Endothelial cell (in vitro differentiated cells): Measurements from ENCODE around the gene DNMT3A. TPM values are rescaled to one million over a fixed set of nuclear protein-coding genes. Genes with fewer than 3 reads are reported as not detected.

ENCODE experiments used
- DNase-seq: peaks from one replicate; pipeline ENCODE4 v3.0.0; 2021; ENCODE audit warnings: low spot score
- H3K27ac Mint-ChIP-seq: one replicate; pipeline ENCODE4 v1.8.0; 2021; ENCODE audit warnings: mixed read lengths, inconsistent platforms; ENCODE audit not compliant: unreplicated experiment
- H3K27me3 Mint-ChIP-seq: one replicate; pipeline ENCODE4 v1.8.0; 2021; ENCODE audit warnings: mild to moderate bottlenecking, moderate library complexity, mixed read lengths, inconsistent platforms; ENCODE audit not compliant: unreplicated experiment
- H3K36me3 Mint-ChIP-seq: one replicate; pipeline ENCODE4 v1.8.0; 2021; ENCODE audit warnings: mild to moderate bottlenecking, low read depth, mixed read lengths, inconsistent platforms; ENCODE audit not compliant: unreplicated experiment
- H3K4me1 Mint-ChIP-seq: one replicate; pipeline ENCODE4 v1.8.0; 2021; ENCODE audit warnings: mild to moderate bottlenecking, mixed read lengths, inconsistent platforms; ENCODE audit not compliant: unreplicated experiment
- H3K4me3 Mint-ChIP-seq: one replicate; pipeline ENCODE4 v1.8.0; 2021; ENCODE audit warnings: mild to moderate bottlenecking, mixed read lengths, inconsistent platforms; ENCODE audit not compliant: unreplicated experiment
- H3K9me3 Mint-ChIP-seq: one replicate; pipeline ENCODE4 v1.8.0; 2021; ENCODE audit warnings: mixed read lengths, inconsistent platforms; ENCODE audit not compliant: unreplicated experiment
- long read RNA-seq: library from polyadenylated mRNA; unstranded; transcript quantifications from one replicate; pipeline ENCODE4 v2.0.0, GENCODE V29; 2020; ENCODE audit not compliant: unreplicated experiment
- total RNA-seq: library from RNA; stranded (reverse); fragmentation: NEBNext Ultra II Directional; extraction: Animal tissue kit (Norgen Biotek cat#: 25700); gene quantifications from one replicate; pipeline ENCODE4 v1.2.1, GENCODE V29; 2021; ENCODE audit not compliant: unreplicated experiment
- TF ChIP-seq, protein P1 (sequence below): fragments of 200-600 bp; sonication (generic); IDR thresholded peaks from one replicate; pipeline ENCODE4 v1.5.0; 2021; ENCODE audit warnings: antibody characterized with exemption; ENCODE audit not compliant: unreplicated experiment

The DNMT3A gene
- 177 TPM for total RNA-seq
- long read RNA-seq, transcript DNMT3A-205 (18 exons, 2,300 nt), result major isoform, 17 of 37 reads
- long read RNA-seq, partial matches to known transcripts, result 6 of 37 reads
- long read RNA-seq, other reads (novel, unspliced or antisense), result 10 of 37 reads

DNA sequence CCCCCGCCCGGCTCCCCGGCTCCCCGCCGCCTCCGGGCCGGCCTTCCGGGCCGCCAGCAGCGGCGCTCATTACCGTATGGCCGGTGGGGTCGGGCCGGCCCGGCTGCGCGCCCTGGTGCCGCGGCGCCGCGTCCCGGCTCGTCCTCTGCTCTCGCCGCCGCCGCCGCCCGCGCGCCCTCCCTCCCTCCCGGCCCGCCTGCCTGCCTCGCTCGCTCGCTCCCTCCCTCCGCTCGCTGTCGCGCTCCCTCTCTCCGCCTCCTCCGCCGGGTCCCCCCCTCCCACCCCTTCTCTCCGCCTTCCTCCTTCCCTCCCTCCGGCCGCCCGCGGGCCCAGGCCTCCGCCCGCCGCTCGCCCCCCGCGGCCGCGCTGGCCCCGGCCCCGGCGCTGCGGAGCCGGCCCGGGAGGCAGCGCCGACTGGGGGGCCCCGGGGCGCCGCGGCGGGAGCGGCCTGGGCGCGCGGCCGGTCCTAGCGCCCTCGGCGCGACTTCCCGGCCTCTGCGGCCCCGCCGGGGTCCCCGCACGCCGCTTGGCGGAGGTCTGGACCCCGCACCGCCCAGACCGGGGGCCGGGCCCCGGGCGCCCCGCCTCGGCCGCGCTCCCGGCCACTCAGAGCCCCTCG lies at the start of gene DNMT3A:
Gene DNMT3A (minus strand): TSS at position 173 of the 619 bp plus-strand sequence. CDS start 27,941 bp downstream, outside the sequence.
- H3K36me3 Mint-ChIP-seq, result peaks cover 5% of the 10 kb centered on the region
- H3K27ac Mint-ChIP-seq, result no peak within 1 kb of the TSS
- H3K27me3 Mint-ChIP-seq, result peaks cover 13% of the 10 kb centered on the region
- DNase-seq, result peak; percentile 47
- H3K9me3 Mint-ChIP-seq, result no peaks in the 10 kb centered on the region
- H3K4me1 Mint-ChIP-seq, result peaks cover 10% of the 10 kb centered on the region
- TF ChIP-seq, protein P1, sequence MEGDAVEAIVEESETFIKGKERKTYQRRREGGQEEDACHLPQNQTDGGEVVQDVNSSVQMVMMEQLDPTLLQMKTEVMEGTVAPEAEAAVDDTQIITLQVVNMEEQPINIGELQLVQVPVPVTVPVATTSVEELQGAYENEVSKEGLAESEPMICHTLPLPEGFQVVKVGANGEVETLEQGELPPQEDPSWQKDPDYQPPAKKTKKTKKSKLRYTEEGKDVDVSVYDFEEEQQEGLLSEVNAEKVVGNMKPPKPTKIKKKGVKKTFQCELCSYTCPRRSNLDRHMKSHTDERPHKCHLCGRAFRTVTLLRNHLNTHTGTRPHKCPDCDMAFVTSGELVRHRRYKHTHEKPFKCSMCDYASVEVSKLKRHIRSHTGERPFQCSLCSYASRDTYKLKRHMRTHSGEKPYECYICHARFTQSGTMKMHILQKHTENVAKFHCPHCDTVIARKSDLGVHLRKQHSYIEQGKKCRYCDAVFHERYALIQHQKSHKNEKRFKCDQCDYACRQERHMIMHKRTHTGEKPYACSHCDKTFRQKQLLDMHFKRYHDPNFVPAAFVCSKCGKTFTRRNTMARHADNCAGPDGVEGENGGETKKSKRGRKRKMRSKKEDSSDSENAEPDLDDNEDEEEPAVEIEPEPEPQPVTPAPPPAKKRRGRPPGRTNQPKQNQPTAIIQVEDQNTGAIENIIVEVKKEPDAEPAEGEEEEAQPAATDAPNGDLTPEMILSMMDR, result no peak
- H3K4me3 Mint-ChIP-seq, result peak within 1 kb of the TSS; percentile 69

DNA sequence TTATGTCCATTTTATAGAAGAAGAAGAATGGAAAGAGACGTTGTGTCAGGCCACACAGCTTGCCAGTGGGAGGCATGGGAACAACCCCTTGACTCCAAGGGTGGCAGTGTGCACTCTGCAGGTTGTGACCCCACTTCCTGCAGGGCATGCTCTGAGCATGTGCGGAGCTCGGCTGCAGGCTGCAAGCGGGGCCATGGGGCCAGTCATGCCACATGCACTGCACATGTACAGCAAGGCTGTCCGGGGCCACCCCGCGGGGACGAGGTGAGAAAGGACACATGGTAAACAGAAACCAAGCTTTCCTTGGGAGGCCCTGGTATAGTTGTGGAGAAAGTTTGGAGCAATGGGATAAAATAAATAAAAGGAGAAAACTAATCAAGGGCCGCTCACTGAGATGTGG lies 47.4 kb upstream of the DNMT3A start:
- TF ChIP-seq, protein P1, result no peak
- H3K4me3 Mint-ChIP-seq, result no peak overlapping the region

DNA sequence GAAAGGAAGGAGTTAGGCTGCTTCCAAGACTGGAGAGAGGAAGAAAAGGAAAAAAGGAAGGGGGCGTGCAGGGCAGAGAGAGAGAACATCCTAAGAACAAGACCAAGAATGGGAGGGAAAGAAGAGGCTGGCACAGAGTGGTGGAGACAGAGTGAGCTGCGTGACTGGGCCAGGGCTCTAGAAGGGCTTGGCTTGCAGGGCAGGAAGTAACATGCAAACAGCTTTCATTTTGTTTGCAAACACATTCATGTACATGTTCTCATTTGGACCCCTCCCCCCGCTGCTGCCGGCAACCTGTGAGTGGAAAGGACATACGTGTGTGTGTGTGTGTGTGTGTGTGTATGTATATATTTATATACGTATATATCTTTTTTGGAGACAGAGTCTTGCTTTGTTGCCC lies 46.8 kb upstream of the DNMT3A start:
- H3K27ac Mint-ChIP-seq, result no peak overlapping the region
- H3K36me3 Mint-ChIP-seq, result no peaks in the 10 kb centered on the region
- no peaks in the 10 kb centered on the region for H3K4me1 Mint-ChIP-seq
- TF ChIP-seq, protein P1, result no peak
- H3K27me3 Mint-ChIP-seq, result peaks cover 2% of the 10 kb centered on the region
- H3K4me3 Mint-ChIP-seq, result no peak overlapping the region
- H3K9me3 Mint-ChIP-seq, result no peaks in the 10 kb centered on the region
- DNase-seq, result no peak

More for the DNA sequence above, 47.4 kb upstream of the DNMT3A start:
- Mint-ChIP-seq H3K27ac (no peak overlapping the region), H3K9me3 (no peaks in the 10 kb centered on the region), H3K27me3 (peaks cover 2% of the 10 kb centered on the region), H3K4me1 (no peaks in the 10 kb centered on the region), H3K36me3 (no peaks in the 10 kb centered on the region)
- DNase-seq, result no peak

DNA sequence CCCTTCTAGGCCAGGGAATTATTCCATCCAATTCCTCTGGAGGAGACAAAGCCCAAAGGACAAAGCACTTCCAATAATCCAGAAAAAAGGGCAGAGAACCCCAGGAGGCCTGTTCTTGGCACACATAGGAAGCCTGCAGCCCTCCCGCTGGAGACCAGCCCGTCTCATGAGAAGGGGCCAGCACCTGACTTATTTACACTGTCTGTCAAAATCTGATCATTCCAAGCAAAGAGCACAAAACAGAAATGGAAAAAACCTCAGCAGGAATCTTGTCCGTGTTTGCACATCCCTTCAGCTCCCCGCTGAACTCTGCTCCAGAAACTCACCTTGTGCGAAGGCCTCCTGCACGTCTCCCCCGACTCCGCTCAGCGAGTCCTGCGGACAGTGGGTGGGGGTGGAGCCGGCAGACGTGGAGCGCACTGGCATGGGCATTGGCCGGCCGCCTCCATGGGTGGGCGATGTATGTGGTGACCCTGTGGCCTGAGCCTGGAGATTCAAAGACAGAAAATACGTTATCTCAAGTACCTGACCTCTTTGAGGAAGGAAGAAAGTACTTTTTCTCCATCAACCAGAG lies 46.2 kb upstream of the DNMT3A start:
- Mint-ChIP-seq H3K36me3 (no peaks in the 10 kb centered on the region), H3K27me3 (peaks cover 2% of the 10 kb centered on the region), H3K27ac (no peak overlapping the region), H3K4me1 (no peaks in the 10 kb centered on the region), H3K4me3 (no peak overlapping the region), H3K9me3 (no peaks in the 10 kb centered on the region)
- DNase-seq, result no peak
- TF ChIP-seq, protein P1, result no peak
